ENCODE data around the gene MEF2C. TPM values are rescaled to one million over a fixed set of nuclear protein-coding genes. Genes with fewer than 3 reads are reported as not detected.

MEF2C gene
- total RNA-seq, 1 experiment from 2014 or later: 1.7 TPM

DNA sequence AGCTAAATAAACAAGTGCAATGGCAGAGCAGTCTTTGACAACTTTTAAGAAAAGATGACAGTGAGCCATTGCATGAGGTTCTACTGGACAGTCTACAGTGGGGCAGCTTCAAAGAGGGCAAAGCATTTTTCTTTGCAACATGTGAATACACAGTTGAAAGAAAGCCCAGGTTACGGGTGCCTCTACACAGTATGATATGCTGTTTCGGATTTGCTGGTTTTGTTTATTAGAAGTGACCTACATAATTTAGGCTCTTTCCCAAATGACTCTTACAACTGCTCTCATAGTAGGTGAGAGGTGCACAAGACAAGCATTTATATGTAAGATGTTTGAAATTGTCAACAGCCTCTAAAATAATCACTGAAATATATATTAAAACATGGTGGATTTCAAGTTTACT lies 62.4 kb downstream of the MEF2C start:
- no peak for ATAC-seq
- H3K4me1 Mint-ChIP-seq: peaks cover 40% of the 10 kb centered on the region
- H3K9me3 Mint-ChIP-seq: no peaks in the 10 kb centered on the region
- ChIA-PET CTCF (interaction anchor here (1.9 kb wide), 1 partner anchor 9 kb away, joined by 9 read pairs; no protein-coding TSS in a partner anchor), POLR2A (interaction anchor here (1.0 kb wide), 1 partner anchor 9 kb away, joined by 3 read pairs; no protein-coding TSS in a partner anchor)
- DNase-seq (ENCODE audit: low spot score): no peak
- no peak overlapping the region for H3K4me3 Mint-ChIP-seq
- no peak overlapping the region for H3K27ac Mint-ChIP-seq
- no peaks in the 10 kb centered on the region for H3K27me3 Mint-ChIP-seq (ENCODE audit: low read depth)
- no peaks in the 10 kb centered on the region for H3K36me3 Mint-ChIP-seq
- TF ChIP-seq MXD4 (CRISPR knock-in tag; IDR thresholded peaks at IDR 0.05; ENCODE audit: borderline replicate concordance): no peak
- TF ChIP-seq KAT7 (CRISPR knock-in tag; IDR thresholded peaks at IDR 0.05; ENCODE audit: borderline replicate concordance): no peak
- no peak for TF ChIP-seq ZNF423 (CRISPR knock-in tag; IDR thresholded peaks at IDR 0.05)
- no peak for TF ChIP-seq CTCF (IDR thresholded peaks at IDR 0.05)
- no peak for TF ChIP-seq EMX1 (CRISPR knock-in tag; IDR thresholded peaks at IDR 0.05)

GRCh38 chr5:88819301-88819999 lies 63.5 kb downstream of the MEF2C start:
- DNase-seq (ENCODE audit: low spot score): no peak
- H3K36me3 Mint-ChIP-seq: no peaks in the 10 kb centered on the region
- TF ChIP-seq, protein P1, sequence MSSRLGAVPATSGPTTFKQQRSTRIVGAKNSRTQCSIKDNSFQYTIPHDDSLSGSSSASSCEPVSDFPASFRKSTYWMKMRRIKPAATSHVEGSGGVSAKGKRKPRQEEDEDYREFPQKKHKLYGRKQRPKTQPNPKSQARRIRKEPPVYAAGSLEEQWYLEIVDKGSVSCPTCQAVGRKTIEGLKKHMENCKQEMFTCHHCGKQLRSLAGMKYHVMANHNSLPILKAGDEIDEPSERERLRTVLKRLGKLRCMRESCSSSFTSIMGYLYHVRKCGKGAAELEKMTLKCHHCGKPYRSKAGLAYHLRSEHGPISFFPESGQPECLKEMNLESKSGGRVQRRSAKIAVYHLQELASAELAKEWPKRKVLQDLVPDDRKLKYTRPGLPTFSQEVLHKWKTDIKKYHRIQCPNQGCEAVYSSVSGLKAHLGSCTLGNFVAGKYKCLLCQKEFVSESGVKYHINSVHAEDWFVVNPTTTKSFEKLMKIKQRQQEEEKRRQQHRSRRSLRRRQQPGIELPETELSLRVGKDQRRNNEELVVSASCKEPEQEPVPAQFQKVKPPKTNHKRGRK (CRISPR knock-in tag; IDR thresholded peaks at IDR 0.05; ENCODE audit: borderline replicate concordance): no peak
- TF ChIP-seq EMX1 (CRISPR knock-in tag; IDR thresholded peaks at IDR 0.05) (no peak), ATF2 (CRISPR knock-in tag; IDR thresholded peaks at IDR 0.05; ENCODE audit: borderline replicate concordance, low read depth) (no peak)
- ATAC-seq: peak; percentile 58
- ChIA-PET POLR2A (interaction anchor here (1.0 kb wide), 1 partner anchor 8 kb away, joined by 3 read pairs; no protein-coding TSS in a partner anchor), CTCF (interaction anchor here (0.6 to 1.9 kb wide), 5 partner anchors 10 to 136 kb away, joined by 3 to 9 read pairs (median 5); no protein-coding TSS in a partner anchor)
- no peaks in the 10 kb centered on the region for H3K9me3 Mint-ChIP-seq
- peak overlapping the region; percentile 67 for H3K27ac Mint-ChIP-seq
- no peak overlapping the region for H3K4me3 Mint-ChIP-seq
- H3K4me1 Mint-ChIP-seq: peaks cover 40% of the 10 kb centered on the region
- no peaks in the 10 kb centered on the region for H3K27me3 Mint-ChIP-seq (ENCODE audit: low read depth)

GRCh38 chr5:88818296-88818695 lies 64.7 kb downstream of the MEF2C start:
- ChIA-PET CTCF (interaction anchor here (1.2 to 1.8 kb wide), 2 partner anchors 12 to 91 kb away, joined by 3 to 5 read pairs; no protein-coding TSS in a partner anchor), POLR2A (no interaction called here)
- DNase-seq (ENCODE audit: low spot score) (no peak), ATAC-seq (no peak)
- Mint-ChIP-seq H3K36me3 (no peaks in the 10 kb centered on the region), H3K4me3 (no peak overlapping the region), H3K27ac (no peak overlapping the region), H3K4me1 (peaks cover 44% of the 10 kb centered on the region), H3K27me3 (ENCODE audit: low read depth) (no peaks in the 10 kb centered on the region), H3K9me3 (no peaks in the 10 kb centered on the region)
- no peak for TF ChIP-seq CBFB (CRISPR knock-in tag; IDR thresholded peaks at IDR 0.05; ENCODE audit: low read depth)
- TF ChIP-seq ZNF416 (CRISPR knock-in tag; IDR thresholded peaks at IDR 0.05): no peak
- TF ChIP-seq SOX15 (CRISPR knock-in tag; IDR thresholded peaks at IDR 0.05): no peak
- TF ChIP-seq FOXK1 (CRISPR knock-in tag; IDR thresholded peaks at IDR 0.05): no peak
- TF ChIP-seq, protein P1 (CRISPR knock-in tag; IDR thresholded peaks at IDR 0.05; ENCODE audit: borderline replicate concordance): no peak
- TF ChIP-seq JUN (CRISPR knock-in tag; IDR thresholded peaks at IDR 0.05): no peak
- no peak for TF ChIP-seq OVOL2 (CRISPR knock-in tag; IDR thresholded peaks at IDR 0.05; ENCODE audit: borderline replicate concordance)
- TF ChIP-seq NFE2L1 (CRISPR knock-in tag; IDR thresholded peaks at IDR 0.05): no peak
- no peak for TF ChIP-seq ZNF121 (CRISPR knock-in tag; IDR thresholded peaks at IDR 0.05)
- TF ChIP-seq ESRRA (CRISPR knock-in tag; IDR thresholded peaks at IDR 0.05; ENCODE audit: borderline replicate concordance): no peak
- no peak for TF ChIP-seq STAT6 (CRISPR knock-in tag; conservative IDR thresholded peaks at IDR 0.05; ENCODE audit: low read depth)
